K562 (cell line): ENCODE results near the gene CD68. TPM values are rescaled to one million over a fixed set of nuclear protein-coding genes. Genes with fewer than 3 reads are reported as not detected.

ENCODE experiments used
- CTBP1 ChIP-seq: fragments of 450-650 bp; IDR thresholded peaks from 2 replicates; pipeline ENCODE4 v1.6.1; 2016; ENCODE audit warnings: borderline replicate concordance
- GABPA ChIP-seq: fragments of 200-800 bp; sonication (Bioruptor generic); conservative IDR thresholded peaks from 2 replicates; pipeline ENCODE4 v1.6.1; 2016; ENCODE audit warnings: low read depth, missing genetic modification characterization, missing compliant biosample characterization
- KLF13 ChIP-seq: fragments of 450-650 bp; IDR thresholded peaks from 2 replicates; pipeline ENCODE4 v1.6.1; 2016; ENCODE audit warnings: missing genetic modification characterization, low read depth, mild to moderate bottlenecking, missing compliant biosample characterization, moderate library complexity, borderline replicate concordance
- MTA1 ChIP-seq: fragments of 450-650 bp; IDR thresholded peaks from 2 replicates; pipeline ENCODE4 v1.6.1; 2017; ENCODE audit warnings: borderline replicate concordance
- NFYB ChIP-seq: IDR thresholded peaks from 2 replicates; pipeline ENCODE4 v1.6.1; 2011; ENCODE audit warnings: mild to moderate bottlenecking, moderate library complexity; ENCODE audit not compliant: insufficient read length; ENCODE audit errors: extremely low read depth
- RAD21 ChIP-seq, 2 experiments: fragments of 250-450 bp in 1 of 2; fragments of 450-650 bp in 1 of 2; sonication (Bioruptor Pico) in 1 of 2; formaldehyde crosslinking in 1 of 2; IDR thresholded peaks in 1 of 2; conservative IDR thresholded peaks in 1 of 2; 2 replicates each; pipeline versions ENCODE4 v1.4.0 to v1.8.0; 2020 to 2022; ENCODE audit warnings: mild to moderate bottlenecking in 2 of 2, moderate library complexity in 1 of 2
- SMAD3 ChIP-seq: fragments of 450-650 bp; formaldehyde crosslinking; conservative IDR thresholded peaks from 2 replicates; pipeline ENCODE4 v1.4.0; 2020; ENCODE audit warnings: mild to moderate bottlenecking
- SMARCE1 ChIP-seq: fragments of 450-650 bp; IDR thresholded peaks from 2 replicates; pipeline ENCODE4 v1.7.1; 2016; ENCODE audit warnings: mild to moderate bottlenecking
- ZEB2 ChIP-seq: fragments of 450-650 bp; IDR thresholded peaks from 2 replicates; pipeline ENCODE4 v1.6.1; 2016
- ZNF586 ChIP-seq: fragments of 450-650 bp; formaldehyde crosslinking; conservative IDR thresholded peaks from 2 replicates; pipeline ENCODE4 v1.4.0; 2020; ENCODE audit warnings: mild to moderate bottlenecking, moderate library complexity
- polyA plus RNA-seq, 8 experiments: library from polyadenylated mRNA; depleted of rRNA in 4 of 8; stranded (reverse) in 5 of 8; unstranded in 3 of 8; fragments of >200 nt; fragmentation: Nextera tagmentation in 2 of 8; fragmentation: Illumina TruSeq in 1 of 8; extraction: Ambion mirVana in 2 of 8; extraction: Trizol in 1 of 8; gene quantifications; 2 replicates each; pipeline versions ENCODE4 v1.2.1 to v1.2.3, GENCODE V29; 2011 to 2014; ENCODE audit warnings: inconsistent platforms in 1 of 8, missing spikeins in 1 of 8
- total RNA-seq, 7 experiments: library from RNA; depleted of rRNA in 6 of 7; stranded (reverse); fragments of >200 nt in 6 of 7; fragmentation: Illumina TruSeq in 2 of 7; extraction: Trizol in 2 of 7; gene quantifications; 2 replicates each; pipeline versions ENCODE4 v1.2.1 to v1.2.3, GENCODE V29; 2011 to 2021; ENCODE audit warnings: low replicate concordance in 1 of 7
- TF ChIP-seq, protein P1 (sequence below): fragments of 450-650 bp; IDR thresholded peaks from 2 replicates; pipeline ENCODE4 v1.6.1; 2016; ENCODE audit warnings: low read depth
- TF ChIP-seq, protein P2 (sequence below): fragments of 250-450 bp; sonication (Bioruptor Pico); IDR thresholded peaks from 2 replicates; pipeline ENCODE4 v1.8.0; 2021; ENCODE audit warnings: borderline replicate concordance, mild to moderate bottlenecking, moderate library complexity; ENCODE audit not compliant: poor library complexity, severe bottlenecking
- TF ChIP-seq, protein P3 (sequence below): fragments of 250-450 bp; sonication (Bioruptor Pico); IDR thresholded peaks from 2 replicates; pipeline ENCODE4 v1.4.0; 2020; ENCODE audit warnings: mild to moderate bottlenecking, moderate library complexity
- TF ChIP-seq, protein P4 (sequence below): fragments of 250-450 bp; sonication (Bioruptor Pico); IDR thresholded peaks from 2 replicates; pipeline ENCODE4 v1.9.0; 2021; ENCODE audit warnings: mild to moderate bottlenecking

Gene CD68
- total and polyA plus RNA-seq, 9 of the 15 experiments (the other 6 are each of a cell fraction or from before 2014, with no cell fraction given), result 28.2 to 89.8 (median 37.7) TPM

DNA sequence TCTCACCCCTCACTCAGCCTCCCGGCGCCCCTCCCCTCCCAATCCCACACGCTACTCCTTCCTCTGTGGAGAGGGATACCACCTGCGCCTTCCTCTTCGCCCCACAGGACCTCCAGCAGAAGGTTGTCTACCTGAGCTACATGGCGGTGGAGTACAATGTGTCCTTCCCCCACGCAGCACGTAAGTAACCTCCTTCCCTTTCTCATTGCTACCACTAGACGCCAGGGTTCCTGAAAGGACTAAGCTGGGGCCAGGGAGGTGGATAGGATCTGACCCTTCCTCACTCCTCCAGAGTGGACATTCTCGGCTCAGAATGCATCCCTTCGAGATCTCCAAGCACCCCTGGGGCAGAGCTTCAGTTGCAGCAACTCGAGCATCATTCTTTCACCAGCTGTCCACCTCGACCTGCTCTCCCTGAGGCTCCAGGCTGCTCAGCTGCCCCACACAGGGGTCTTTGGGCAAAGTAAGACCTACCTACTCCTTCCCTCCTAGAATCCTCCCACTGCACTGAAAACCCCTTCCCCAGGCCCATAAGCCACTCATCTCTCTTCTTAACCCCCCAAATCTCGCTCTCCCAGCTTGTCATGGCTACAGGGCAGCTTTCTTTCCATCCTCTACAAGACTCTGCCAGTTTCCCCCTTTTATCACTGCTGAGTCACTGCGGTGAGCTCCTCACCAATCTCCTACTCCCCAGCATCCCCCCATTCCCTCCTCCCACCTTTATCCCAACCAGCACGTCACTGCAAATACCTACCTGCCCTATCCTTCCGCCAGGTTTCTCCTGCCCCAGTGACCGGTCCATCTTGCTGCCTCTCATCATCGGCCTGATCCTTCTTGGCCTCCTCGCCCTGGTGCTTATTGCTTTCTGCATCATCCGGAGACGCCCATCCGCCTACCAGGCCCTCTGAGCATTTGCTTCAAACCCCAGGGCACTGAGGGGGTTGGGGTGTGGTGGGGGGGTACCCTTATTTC, 1.5 kb downstream of the CD68 start (continued):
- TF ChIP-seq, protein P1, sequence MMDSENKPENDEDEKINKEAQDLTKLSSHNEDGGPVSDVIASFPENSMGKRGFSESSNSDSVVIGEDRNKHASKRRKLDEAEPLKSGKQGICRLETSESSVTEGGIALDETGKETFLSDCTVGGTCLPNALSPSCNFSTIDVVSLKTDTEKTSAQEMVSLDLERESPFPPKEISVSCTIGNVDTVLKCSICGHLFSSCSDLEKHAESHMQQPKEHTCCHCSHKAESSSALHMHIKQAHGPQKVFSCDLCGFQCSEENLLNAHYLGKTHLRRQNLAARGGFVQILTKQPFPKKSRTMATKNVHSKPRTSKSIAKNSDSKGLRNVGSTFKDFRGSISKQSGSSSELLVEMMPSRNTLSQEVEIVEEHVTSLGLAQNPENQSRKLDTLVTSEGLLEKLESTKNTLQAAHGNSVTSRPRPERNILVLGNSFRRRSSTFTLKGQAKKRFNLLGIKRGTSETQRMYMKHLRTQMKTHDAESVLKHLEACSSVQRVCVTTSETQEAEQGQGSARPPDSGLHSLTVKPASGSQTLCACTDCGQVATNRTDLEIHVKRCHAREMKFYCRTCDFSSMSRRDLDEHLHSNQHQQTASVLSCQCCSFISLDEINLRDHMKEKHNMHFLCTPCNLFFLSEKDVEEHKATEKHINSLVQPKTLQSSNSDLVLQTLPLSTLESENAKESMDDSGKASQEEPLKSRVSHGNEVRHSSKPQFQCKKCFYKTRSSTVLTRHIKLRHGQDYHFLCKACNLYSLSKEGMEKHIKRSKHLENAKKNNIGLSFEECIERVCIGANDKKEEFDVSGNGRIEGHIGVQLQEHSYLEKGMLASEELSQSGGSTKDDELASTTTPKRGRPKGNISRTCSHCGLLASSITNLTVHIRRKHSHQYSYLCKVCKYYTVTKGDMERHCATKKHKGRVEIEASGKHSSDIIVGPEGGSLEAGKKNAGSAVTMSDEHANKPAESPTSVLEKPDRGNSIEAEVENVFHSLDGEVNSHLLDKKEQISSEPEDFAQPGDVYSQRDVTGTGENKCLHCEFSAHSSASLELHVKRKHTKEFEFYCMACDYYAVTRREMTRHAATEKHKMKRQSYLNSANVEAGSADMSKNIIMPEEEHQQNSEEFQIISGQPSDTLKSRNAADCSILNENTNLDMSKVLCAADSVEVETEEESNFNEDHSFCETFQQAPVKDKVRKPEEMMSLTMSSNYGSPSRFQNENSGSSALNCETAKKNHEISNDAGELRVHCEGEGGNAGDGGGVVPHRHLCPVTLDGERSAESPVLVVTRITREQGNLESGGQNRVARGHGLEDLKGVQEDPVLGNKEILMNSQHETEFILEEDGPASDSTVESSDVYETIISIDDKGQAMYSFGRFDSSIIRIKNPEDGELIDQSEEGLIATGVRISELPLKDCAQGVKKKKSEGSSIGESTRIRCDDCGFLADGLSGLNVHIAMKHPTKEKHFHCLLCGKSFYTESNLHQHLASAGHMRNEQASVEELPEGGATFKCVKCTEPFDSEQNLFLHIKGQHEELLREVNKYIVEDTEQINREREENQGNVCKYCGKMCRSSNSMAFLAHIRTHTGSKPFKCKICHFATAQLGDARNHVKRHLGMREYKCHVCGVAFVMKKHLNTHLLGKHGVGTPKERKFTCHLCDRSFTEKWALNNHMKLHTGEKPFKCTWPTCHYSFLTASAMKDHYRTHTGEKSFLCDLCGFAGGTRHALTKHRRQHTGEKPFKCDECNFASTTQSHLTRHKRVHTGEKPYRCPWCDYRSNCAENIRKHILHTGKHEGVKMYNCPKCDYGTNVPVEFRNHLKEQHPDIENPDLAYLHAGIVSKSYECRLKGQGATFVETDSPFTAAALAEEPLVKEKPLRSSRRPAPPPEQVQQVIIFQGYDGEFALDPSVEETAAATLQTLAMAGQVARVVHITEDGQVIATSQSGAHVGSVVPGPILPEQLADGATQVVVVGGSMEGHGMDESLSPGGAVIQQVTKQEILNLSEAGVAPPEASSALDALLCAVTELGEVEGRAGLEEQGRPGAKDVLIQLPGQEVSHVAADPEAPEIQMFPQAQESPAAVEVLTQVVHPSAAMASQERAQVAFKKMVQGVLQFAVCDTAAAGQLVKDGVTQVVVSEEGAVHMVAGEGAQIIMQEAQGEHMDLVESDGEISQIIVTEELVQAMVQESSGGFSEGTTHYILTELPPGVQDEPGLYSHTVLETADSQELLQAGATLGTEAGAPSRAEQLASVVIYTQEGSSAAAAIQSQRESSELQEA, result no peak
- TF ChIP-seq MTA1 (0 out of 2 replicates have a peak, but pooled peaks have one; percentile 26), ZNF586 (CRISPR knock-in tag) (no peak), ZEB2 (peak; percentile 83), KLF13 (tag) (no peak), CTBP1 (peak; percentile 82), GABPA (no peak), SMARCE1 (peak; percentile 79), SMAD3 (CRISPR knock-in tag) (no peak), RAD21 (CRISPR knock-in tag; conservative IDR thresholded peaks at IDR 0.05 in 1 of 2, IDR thresholded peaks at IDR 0.05 in 1 of 2) (no peak), NFYB (no peak)
- TF ChIP-seq, protein P2, sequence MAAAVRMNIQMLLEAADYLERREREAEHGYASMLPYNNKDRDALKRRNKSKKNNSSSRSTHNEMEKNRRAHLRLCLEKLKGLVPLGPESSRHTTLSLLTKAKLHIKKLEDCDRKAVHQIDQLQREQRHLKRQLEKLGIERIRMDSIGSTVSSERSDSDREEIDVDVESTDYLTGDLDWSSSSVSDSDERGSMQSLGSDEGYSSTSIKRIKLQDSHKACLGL (CRISPR knock-in tag), result no peak
- TF ChIP-seq, protein P3, sequence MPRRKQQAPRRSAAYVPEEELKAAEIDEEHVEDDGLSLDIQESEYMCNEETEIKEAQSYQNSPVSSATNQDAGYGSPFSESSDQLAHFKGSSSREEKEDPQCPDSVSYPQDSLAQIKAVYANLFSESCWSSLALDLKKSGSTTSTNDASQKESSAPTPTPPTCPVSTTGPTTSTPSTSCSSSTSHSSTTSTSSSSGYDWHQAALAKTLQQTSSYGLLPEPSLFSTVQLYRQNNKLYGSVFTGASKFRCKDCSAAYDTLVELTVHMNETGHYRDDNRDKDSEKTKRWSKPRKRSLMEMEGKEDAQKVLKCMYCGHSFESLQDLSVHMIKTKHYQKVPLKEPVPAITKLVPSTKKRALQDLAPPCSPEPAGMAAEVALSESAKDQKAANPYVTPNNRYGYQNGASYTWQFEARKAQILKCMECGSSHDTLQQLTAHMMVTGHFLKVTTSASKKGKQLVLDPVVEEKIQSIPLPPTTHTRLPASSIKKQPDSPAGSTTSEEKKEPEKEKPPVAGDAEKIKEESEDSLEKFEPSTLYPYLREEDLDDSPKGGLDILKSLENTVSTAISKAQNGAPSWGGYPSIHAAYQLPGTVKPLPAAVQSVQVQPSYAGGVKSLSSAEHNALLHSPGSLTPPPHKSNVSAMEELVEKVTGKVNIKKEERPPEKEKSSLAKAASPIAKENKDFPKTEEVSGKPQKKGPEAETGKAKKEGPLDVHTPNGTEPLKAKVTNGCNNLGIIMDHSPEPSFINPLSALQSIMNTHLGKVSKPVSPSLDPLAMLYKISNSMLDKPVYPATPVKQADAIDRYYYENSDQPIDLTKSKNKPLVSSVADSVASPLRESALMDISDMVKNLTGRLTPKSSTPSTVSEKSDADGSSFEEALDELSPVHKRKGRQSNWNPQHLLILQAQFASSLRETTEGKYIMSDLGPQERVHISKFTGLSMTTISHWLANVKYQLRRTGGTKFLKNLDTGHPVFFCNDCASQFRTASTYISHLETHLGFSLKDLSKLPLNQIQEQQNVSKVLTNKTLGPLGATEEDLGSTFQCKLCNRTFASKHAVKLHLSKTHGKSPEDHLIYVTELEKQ, result no peak
- TF ChIP-seq, protein P4, sequence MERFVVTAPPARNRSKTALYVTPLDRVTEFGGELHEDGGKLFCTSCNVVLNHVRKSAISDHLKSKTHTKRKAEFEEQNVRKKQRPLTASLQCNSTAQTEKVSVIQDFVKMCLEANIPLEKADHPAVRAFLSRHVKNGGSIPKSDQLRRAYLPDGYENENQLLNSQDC (CRISPR knock-in tag), result no peak
